Fibroblast of the aortic adventitia (primary cell): ENCODE results near the gene KRTAP21-3. TPM values are rescaled to one million over a fixed set of nuclear protein-coding genes. Genes with fewer than 3 reads are reported as not detected.

ENCODE experiments used
- DNase-seq: peaks from one replicate; pipeline ENCODE4 v3.0.0-alpha.2; 2010; ENCODE audit warnings: low read depth
- H3K4me3 ChIP-seq: 2 replicates; pipeline ENCODE4 v1.5.1; 2011; ENCODE audit warnings: low read depth, mild to moderate bottlenecking, control low read depth, low read length, moderate library complexity
- total RNA-seq: library from RNA; depleted of rRNA; stranded (reverse); fragments of >200 nt; gene quantifications from 2 replicates; pipeline ENCODE4 v1.2.3, GENCODE V29; 2012; ENCODE audit warnings: low replicate concordance
- TF ChIP-seq, protein P1 (sequence below): IDR thresholded peaks from 2 replicates; pipeline ENCODE4 v1.5.1; 2011; ENCODE audit warnings: mild to moderate bottlenecking, low read length, control low read depth, inconsistent platforms; ENCODE audit not compliant: insufficient read depth

The KRTAP21-3 gene
- total RNA-seq, 1 donor: not detected

DNA sequence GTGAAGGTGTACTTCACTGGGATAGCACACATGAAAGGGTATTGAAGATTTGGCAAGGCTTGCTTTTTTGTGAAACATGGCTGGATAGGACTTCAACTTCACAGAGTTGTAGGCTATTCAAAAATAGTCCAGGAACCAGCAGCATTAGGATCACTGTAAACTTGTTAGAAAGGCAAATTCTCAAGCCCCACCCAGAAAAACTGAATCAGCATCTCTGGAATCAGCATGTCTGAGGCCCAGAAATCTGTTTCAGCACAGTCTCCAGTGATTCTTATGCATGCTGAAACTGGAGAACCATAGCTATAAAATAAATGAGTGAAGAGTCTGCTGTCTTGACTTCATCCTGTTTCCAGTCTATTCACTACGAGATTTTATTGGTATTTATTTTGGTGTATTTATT, 8.1 kb upstream of the KRTAP21-3 start:
- TF ChIP-seq, protein P1, sequence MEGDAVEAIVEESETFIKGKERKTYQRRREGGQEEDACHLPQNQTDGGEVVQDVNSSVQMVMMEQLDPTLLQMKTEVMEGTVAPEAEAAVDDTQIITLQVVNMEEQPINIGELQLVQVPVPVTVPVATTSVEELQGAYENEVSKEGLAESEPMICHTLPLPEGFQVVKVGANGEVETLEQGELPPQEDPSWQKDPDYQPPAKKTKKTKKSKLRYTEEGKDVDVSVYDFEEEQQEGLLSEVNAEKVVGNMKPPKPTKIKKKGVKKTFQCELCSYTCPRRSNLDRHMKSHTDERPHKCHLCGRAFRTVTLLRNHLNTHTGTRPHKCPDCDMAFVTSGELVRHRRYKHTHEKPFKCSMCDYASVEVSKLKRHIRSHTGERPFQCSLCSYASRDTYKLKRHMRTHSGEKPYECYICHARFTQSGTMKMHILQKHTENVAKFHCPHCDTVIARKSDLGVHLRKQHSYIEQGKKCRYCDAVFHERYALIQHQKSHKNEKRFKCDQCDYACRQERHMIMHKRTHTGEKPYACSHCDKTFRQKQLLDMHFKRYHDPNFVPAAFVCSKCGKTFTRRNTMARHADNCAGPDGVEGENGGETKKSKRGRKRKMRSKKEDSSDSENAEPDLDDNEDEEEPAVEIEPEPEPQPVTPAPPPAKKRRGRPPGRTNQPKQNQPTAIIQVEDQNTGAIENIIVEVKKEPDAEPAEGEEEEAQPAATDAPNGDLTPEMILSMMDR: no peak
- H3K4me3 ChIP-seq: no peak overlapping the region
- DNase-seq: no peak

DNA sequence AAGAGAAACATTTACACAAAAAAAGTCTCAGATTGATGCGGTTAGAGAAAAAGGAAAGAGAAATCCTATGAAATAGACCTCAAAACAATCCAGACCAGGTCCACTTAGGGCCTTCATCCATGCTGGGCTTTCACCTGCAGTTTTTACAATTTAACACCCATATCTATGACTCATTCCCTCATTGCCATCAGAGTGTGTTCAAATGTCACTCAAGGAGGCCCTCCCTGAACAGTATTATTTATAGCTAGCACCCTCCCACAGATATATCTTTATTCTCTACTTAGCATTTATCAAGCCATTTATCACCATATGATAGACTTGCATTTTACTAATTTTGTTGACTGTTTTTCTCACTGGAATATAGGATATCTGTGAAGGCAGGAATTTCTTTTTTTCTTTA, 824 bp upstream of the KRTAP21-3 start:
- no peak for DNase-seq
- no peak overlapping the region for H3K4me3 ChIP-seq
- TF ChIP-seq, protein P1: no peak

DNA sequence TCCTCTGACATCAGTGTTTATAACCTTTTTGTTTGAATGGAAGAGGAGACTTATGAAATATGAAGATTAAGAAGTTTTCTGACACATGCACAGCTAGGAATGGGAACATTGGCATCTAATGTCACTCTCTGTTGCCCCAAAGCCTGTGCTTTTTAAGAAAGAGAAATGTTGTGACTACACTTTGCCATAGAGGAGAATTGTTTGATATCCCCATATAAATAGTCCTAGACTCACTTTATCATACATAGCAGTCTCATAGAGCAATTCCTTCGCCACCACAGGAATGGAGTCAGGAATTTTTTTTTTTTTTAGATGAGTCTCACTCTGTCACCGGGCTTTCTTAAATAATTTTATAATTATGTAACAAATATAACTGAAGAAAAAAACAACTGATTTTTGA, 1.5 kb downstream of the KRTAP21-3 start:
- DNase-seq: no peak
- TF ChIP-seq, protein P1: no peak
- no peak overlapping the region for H3K4me3 ChIP-seq

DNA sequence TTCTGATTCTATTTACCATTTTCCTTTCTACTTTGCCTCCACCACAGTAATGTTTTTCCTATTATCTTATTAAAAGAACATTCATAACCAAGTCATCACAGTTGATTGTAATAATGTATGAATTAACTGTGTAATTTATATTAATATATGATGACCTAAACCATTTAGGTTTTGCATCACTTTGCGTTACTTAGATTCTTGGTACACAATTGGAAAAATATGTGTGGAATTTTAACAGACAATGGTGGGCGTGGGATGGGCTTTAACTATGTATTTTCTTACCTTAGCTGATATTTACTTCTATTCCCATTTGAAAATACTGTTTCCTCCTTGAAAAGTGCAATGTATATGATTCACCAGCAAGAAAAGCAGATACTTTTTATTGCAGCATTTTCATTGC, 3.6 kb downstream of the KRTAP21-3 start:
- TF ChIP-seq, protein P1: no peak
- no peak overlapping the region for H3K4me3 ChIP-seq
- DNase-seq: no peak

DNA sequence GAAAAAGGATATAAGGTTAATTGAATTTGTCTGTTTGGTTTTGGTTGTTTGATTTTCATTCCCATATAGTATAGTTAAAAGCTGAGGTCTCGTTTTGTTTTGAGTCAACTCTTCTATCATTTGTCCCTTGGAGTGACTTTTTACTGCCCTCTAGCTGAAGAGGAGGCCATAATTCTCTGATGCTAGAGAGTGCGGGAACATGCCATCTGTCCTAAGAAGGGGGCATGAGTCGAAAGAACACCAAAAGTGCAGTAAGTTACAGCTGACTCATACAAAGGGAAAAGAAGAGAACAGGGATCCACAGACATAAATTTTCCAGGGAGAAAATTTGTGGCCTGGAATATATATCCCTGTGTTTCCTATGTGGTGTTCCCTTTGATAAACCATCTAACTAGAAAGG, 4.1 kb downstream of the KRTAP21-3 start:
- TF ChIP-seq, protein P1: no peak
- H3K4me3 ChIP-seq: no peak overlapping the region
- no peak for DNase-seq

DNA sequence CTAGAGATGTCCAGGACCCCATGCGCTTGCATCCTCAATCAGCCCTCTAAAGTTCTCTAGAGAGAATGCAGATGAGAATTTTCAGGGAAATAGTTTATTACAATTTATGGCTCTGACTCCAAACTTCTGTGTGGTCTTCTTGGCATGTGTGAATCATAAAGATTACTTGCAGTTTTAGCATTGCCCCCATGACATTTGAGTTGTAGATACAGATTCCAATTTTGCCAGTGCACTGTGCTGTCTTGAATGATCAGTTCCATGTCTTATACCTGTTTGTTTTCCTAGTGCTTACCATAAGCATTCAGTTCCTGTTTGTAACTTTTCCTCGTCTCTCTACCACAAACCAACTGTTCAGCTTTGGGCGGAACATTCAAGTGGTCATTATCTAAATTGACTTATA, 4.8 kb downstream of the KRTAP21-3 start:
- H3K4me3 ChIP-seq: no peak overlapping the region
- DNase-seq: no peak
- TF ChIP-seq, protein P1: no peak

DNA sequence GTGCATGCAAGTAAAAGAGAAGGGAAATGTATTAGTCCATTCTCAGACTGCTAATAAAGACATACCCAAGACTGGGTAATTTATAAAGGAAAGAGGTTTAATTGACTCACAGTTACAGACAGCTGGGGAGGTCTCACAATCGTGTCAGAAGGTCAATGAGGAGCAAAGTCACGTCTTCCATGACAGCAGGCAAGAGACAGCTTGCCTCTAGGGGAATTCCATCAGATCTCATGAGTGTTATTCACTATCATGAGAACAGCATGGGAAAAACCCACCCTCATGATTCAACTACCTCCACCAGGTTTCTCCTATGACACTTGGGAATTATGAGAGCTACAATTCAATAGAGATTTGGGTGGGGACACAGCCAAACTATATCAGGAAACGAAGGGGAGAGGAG, 8.1 kb downstream of the KRTAP21-3 start:
- TF ChIP-seq, protein P1: no peak
- H3K4me3 ChIP-seq: no peak overlapping the region
- DNase-seq: no peak
